ENCODE measurements around the gene KCNJ18.

Gene KCNJ18

GRCh38 chr17:21676281-21677111 is 15.8 kb upstream of the KCNJ18 start:
- Histone ChIP-seq H2AFZ (ENCODE audit: low read depth) (no peak overlapping the region), H3K4me3 (IDR thresholded peaks at IDR 0.05; ENCODE audit: insufficient read depth, low read depth, low read length) (no peak overlapping the region), H3K27ac (no peak overlapping the region), H3K4me1 (ENCODE audit: low read depth, poor library complexity, severe bottlenecking) (no peaks in the 10 kb centered on the region), H3K4me2 (no peak overlapping the region), H3K79me2 (ENCODE audit: insufficient read depth, low read depth) (no peaks in the 10 kb centered on the region), H4K20me1 (ENCODE audit: insufficient read depth) (no peaks in the 10 kb centered on the region), H3K36me3 (ENCODE audit: insufficient read depth) (no peaks in the 10 kb centered on the region), H3K9ac (no peak overlapping the region), H3K27me3 (ENCODE audit: insufficient read depth, low read depth) (no peaks in the 10 kb centered on the region)
- TF ChIP-seq CTCF (conservative IDR thresholded peaks at IDR 0.05; ENCODE audit: low read depth, low read length) = no peak

- no peaks in the 10 kb centered on the region for H3K79me2 ChIP-seq (ENCODE audit: insufficient read depth, low read depth)
- no peaks in the 10 kb centered on the region for H3K36me3 ChIP-seq (ENCODE audit: insufficient read depth)
- no peak for TF ChIP-seq CTCF (conservative IDR thresholded peaks at IDR 0.05; ENCODE audit: low read depth, low read length)
- H3K4me3 ChIP-seq (IDR thresholded peaks at IDR 0.05; ENCODE audit: insufficient read depth, low read depth, low read length) = no peak overlapping the region
- H3K27me3 ChIP-seq (ENCODE audit: insufficient read depth, low read depth) = no peaks in the 10 kb centered on the region
- H3K9ac ChIP-seq = no peak overlapping the region
- H3K4me1 ChIP-seq (ENCODE audit: low read depth, poor library complexity, severe bottlenecking) = no peaks in the 10 kb centered on the region
- no peak overlapping the region for H3K27ac ChIP-seq
- no peak overlapping the region for H2AFZ ChIP-seq (ENCODE audit: low read depth)
- no peak overlapping the region for H3K4me2 ChIP-seq
- H4K20me1 ChIP-seq (ENCODE audit: insufficient read depth) = no peaks in the 10 kb centered on the region
Observed at GRCh38 chr17:21677126-21677910, 15.0 kb upstream of the KCNJ18 start.

GRCh38 chr17:21677911-21678310 is 14.4 kb upstream of the KCNJ18 start:
- Histone ChIP-seq H4K20me1 (ENCODE audit: insufficient read depth) (no peaks in the 10 kb centered on the region), H3K36me3 (ENCODE audit: insufficient read depth) (no peaks in the 10 kb centered on the region), H3K9ac (no peak overlapping the region), H3K4me1 (ENCODE audit: low read depth, poor library complexity, severe bottlenecking) (no peaks in the 10 kb centered on the region), H3K4me3 (IDR thresholded peaks at IDR 0.05; ENCODE audit: insufficient read depth, low read depth, low read length) (no peak overlapping the region), H3K27me3 (ENCODE audit: insufficient read depth, low read depth) (no peaks in the 10 kb centered on the region), H3K79me2 (ENCODE audit: insufficient read depth, low read depth) (no peaks in the 10 kb centered on the region), H3K4me2 (no peak overlapping the region), H3K27ac (no peak overlapping the region), H2AFZ (ENCODE audit: low read depth) (no peak overlapping the region)
- no peak for TF ChIP-seq CTCF (conservative IDR thresholded peaks at IDR 0.05; ENCODE audit: low read depth, low read length)

- Histone ChIP-seq H2AFZ (ENCODE audit: low read depth) (no peak overlapping the region), H3K9ac (no peak overlapping the region), H3K27ac (no peak overlapping the region), H3K36me3 (ENCODE audit: insufficient read depth) (no peaks in the 10 kb centered on the region), H3K4me2 (no peak overlapping the region), H4K20me1 (ENCODE audit: insufficient read depth) (no peaks in the 10 kb centered on the region), H3K4me3 (IDR thresholded peaks at IDR 0.05; ENCODE audit: insufficient read depth, low read depth, low read length) (no peak overlapping the region), H3K27me3 (ENCODE audit: insufficient read depth, low read depth) (no peaks in the 10 kb centered on the region), H3K79me2 (ENCODE audit: insufficient read depth, low read depth) (no peaks in the 10 kb centered on the region), H3K4me1 (ENCODE audit: low read depth, poor library complexity, severe bottlenecking) (no peaks in the 10 kb centered on the region)
- no peak for TF ChIP-seq CTCF (conservative IDR thresholded peaks at IDR 0.05; ENCODE audit: low read depth, low read length)
Observed at GRCh38 chr17:21678393-21679081, 13.8 kb upstream of the KCNJ18 start.
